SK-N-SH treated with all-trans-retinoic acid at 6 μM for 48 hours (cell line): ENCODE results near the gene KCNMA1.
A peak's percentile ranks its signal among the peaks of the same experiment; 100 is the strongest.

ENCODE experiments used
- ATAC-seq: fragments of 200-7000 bp; cut with Tn5 transposase; 3 replicates; pipeline ENCODE4 v1.9.1; 2020; ENCODE audit warnings: mild to moderate bottlenecking, moderate library complexity
- ARNTL ChIP-seq: fragments of 450-650 bp; formaldehyde crosslinking; IDR thresholded peaks from 2 replicates; pipeline ENCODE4 v1.5.0; 2020; ENCODE audit warnings: low read depth, mild to moderate bottlenecking, moderate library complexity, borderline replicate concordance
- BACH2 ChIP-seq: fragments of 250-450 bp; sonication (Bioruptor Pico); IDR thresholded peaks from 2 replicates; pipeline ENCODE4 v1.9.0; 2021; ENCODE audit warnings: mild to moderate bottlenecking, borderline replicate concordance
- CSDC2 ChIP-seq: fragments of 250-450 bp; sonication (Bioruptor Pico); IDR thresholded peaks from 2 replicates; pipeline ENCODE4 v1.5.0; 2020; ENCODE audit warnings: mild to moderate bottlenecking, moderate library complexity
- ESRRG ChIP-seq: fragments of 250-450 bp; sonication (Bioruptor Pico); IDR thresholded peaks from 2 replicates; pipeline ENCODE4 v1.6.1; 2021; ENCODE audit warnings: mild to moderate bottlenecking
- GLIS3 ChIP-seq: fragments of 250-450 bp; sonication (Bioruptor Pico); IDR thresholded peaks from 2 replicates; pipeline ENCODE4 v1.5.0; 2020; ENCODE audit warnings: mild to moderate bottlenecking, moderate library complexity
- OSR1 ChIP-seq: fragments of 250-450 bp; sonication (Bioruptor Pico); IDR thresholded peaks from 2 replicates; pipeline ENCODE4 v1.8.0; 2022; ENCODE audit warnings: moderate library complexity, mild to moderate bottlenecking, inconsistent platforms
- PPARA ChIP-seq: fragments of 250-450 bp; sonication (Bioruptor Pico); IDR thresholded peaks from 2 replicates; pipeline ENCODE4 v1.5.0; 2020; ENCODE audit warnings: mild to moderate bottlenecking, borderline replicate concordance
- RARB ChIP-seq: fragments of 250-450 bp; sonication (Bioruptor Pico); IDR thresholded peaks from 2 replicates; pipeline ENCODE4 v1.8.0; 2021; ENCODE audit warnings: mild to moderate bottlenecking, moderate library complexity
- SNAI2 ChIP-seq: fragments of 250-450 bp; sonication (Bioruptor Pico); IDR thresholded peaks from 2 replicates; pipeline ENCODE4 v1.5.0; 2020; ENCODE audit warnings: mild to moderate bottlenecking, moderate library complexity
- TCF4 ChIP-seq: fragments of 250-450 bp; sonication (Bioruptor Pico); IDR thresholded peaks from 2 replicates; pipeline ENCODE4 v1.8.0; 2021; ENCODE audit warnings: mild to moderate bottlenecking, moderate library complexity, borderline replicate concordance
- TOX ChIP-seq: fragments of 250-450 bp; sonication (Bioruptor Pico); IDR thresholded peaks from 2 replicates; pipeline ENCODE4 v1.8.0; 2021; ENCODE audit warnings: mild to moderate bottlenecking, moderate library complexity, borderline replicate concordance
- ZC3H10 ChIP-seq: fragments of 250-450 bp; sonication (Bioruptor Pico); IDR thresholded peaks from 2 replicates; pipeline ENCODE4 v1.5.1; 2021; ENCODE audit warnings: mild to moderate bottlenecking, moderate library complexity
- ZFP3 ChIP-seq: fragments of 250-450 bp; sonication (Bioruptor Pico); IDR thresholded peaks from 2 replicates; pipeline ENCODE4 v1.5.0; 2020; ENCODE audit warnings: mild to moderate bottlenecking, moderate library complexity
- ZFP30 ChIP-seq: fragments of 450-650 bp; formaldehyde crosslinking; IDR thresholded peaks from 2 replicates; pipeline ENCODE4 v1.5.0; 2022; ENCODE audit warnings: mild to moderate bottlenecking, moderate library complexity
- ZNF565 ChIP-seq: fragments of 450-650 bp; formaldehyde crosslinking; conservative IDR thresholded peaks from 2 replicates; pipeline ENCODE4 v1.5.0; 2020; ENCODE audit warnings: low read depth, mild to moderate bottlenecking, moderate library complexity
- ZNF70 ChIP-seq: fragments of 450-650 bp; formaldehyde crosslinking; IDR thresholded peaks from 2 replicates; pipeline ENCODE4 v1.5.0; 2020; ENCODE audit warnings: mild to moderate bottlenecking, moderate library complexity
- ZNF8 ChIP-seq: fragments of 450-650 bp; formaldehyde crosslinking; IDR thresholded peaks from 2 replicates; pipeline ENCODE4 v1.5.0; 2020; ENCODE audit warnings: mild to moderate bottlenecking, moderate library complexity
- TF ChIP-seq, protein P1 (sequence below): fragments of 250-450 bp; sonication (Bioruptor Pico); IDR thresholded peaks from 2 replicates; pipeline ENCODE4 v1.8.0; 2020; ENCODE audit warnings: mild to moderate bottlenecking, moderate library complexity, borderline replicate concordance
- TF ChIP-seq, protein P2 (sequence below): fragments of 250-450 bp; sonication (Bioruptor Pico); IDR thresholded peaks from 2 replicates; pipeline ENCODE4 v1.5.1; 2020; ENCODE audit warnings: low read depth, mild to moderate bottlenecking, moderate library complexity
- TF ChIP-seq, protein P3 (sequence below): fragments of 250-450 bp; sonication (Bioruptor Pico); IDR thresholded peaks from 2 replicates; pipeline ENCODE4 v1.5.0; 2020; ENCODE audit warnings: mild to moderate bottlenecking, moderate library complexity
- TF ChIP-seq, protein P4 (sequence below): fragments of 250-450 bp; sonication (Bioruptor Pico); IDR thresholded peaks from 2 replicates; pipeline ENCODE4 v1.8.0; 2021; ENCODE audit warnings: low read depth, mild to moderate bottlenecking, moderate library complexity, borderline replicate concordance
- TF ChIP-seq, protein P5 (sequence below): fragments of 250-450 bp; sonication (Bioruptor Pico); IDR thresholded peaks from 2 replicates; pipeline ENCODE4 v1.5.1; 2021; ENCODE audit warnings: mild to moderate bottlenecking, moderate library complexity

Gene KCNMA1

DNA sequence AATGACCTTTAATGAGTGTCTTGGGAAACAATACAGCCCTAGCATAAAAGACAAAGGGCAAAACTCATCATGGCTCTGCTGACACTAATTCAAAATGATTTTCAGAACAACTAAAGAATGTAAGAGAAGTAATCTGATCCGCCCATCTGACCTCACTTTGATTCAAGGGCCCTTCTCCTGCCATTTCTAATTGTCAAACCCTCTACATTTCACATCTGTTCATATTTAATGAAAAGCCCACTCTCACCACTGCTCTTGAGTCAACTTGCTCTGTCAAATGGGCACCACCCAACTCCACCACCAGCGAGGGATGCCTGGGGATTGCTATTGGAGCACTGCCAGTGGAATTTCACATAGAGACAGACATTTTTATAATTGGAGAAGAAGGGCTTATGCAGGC lies 639.2 kb downstream of the KCNMA1 start:
- peak; percentile 67 for ATAC-seq
- TF ChIP-seq ZC3H10 (CRISPR knock-in tag) (0 out of 2 replicates have a peak, but pooled peaks have one; percentile 35), RARB (no peak)

DNA sequence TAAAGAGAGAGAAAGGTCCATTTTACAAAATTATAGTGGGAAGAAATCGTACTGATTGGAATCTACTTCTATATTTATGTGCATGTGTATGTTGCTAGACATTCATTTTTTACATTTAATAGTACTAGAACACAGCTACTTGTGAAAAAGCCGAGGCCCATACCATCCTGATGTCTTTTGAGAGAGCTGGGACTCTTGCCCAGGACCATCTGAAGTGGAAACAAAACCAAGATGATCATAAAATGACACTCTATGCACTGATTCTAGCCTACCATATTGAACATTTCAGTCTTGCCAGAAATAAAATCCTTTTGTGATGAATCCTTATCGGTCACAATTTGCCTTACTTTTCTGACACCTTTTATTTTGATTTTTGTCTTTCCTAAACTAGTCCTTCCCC lies 640.0 kb downstream of the KCNMA1 start:
- no peak for TF ChIP-seq BACH2
- TF ChIP-seq ZNF565 (CRISPR knock-in tag) = no peak
- no peak for TF ChIP-seq ZNF70 (CRISPR knock-in tag)
- TF ChIP-seq, protein P1, sequence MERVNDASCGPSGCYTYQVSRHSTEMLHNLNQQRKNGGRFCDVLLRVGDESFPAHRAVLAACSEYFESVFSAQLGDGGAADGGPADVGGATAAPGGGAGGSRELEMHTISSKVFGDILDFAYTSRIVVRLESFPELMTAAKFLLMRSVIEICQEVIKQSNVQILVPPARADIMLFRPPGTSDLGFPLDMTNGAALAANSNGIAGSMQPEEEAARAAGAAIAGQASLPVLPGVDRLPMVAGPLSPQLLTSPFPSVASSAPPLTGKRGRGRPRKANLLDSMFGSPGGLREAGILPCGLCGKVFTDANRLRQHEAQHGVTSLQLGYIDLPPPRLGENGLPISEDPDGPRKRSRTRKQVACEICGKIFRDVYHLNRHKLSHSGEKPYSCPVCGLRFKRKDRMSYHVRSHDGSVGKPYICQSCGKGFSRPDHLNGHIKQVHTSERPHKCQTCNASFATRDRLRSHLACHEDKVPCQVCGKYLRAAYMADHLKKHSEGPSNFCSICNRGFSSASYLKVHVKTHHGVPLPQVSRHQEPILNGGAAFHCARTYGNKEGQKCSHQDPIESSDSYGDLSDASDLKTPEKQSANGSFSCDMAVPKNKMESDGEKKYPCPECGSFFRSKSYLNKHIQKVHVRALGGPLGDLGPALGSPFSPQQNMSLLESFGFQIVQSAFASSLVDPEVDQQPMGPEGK (CRISPR knock-in tag) = no peak
- TF ChIP-seq, protein P2, sequence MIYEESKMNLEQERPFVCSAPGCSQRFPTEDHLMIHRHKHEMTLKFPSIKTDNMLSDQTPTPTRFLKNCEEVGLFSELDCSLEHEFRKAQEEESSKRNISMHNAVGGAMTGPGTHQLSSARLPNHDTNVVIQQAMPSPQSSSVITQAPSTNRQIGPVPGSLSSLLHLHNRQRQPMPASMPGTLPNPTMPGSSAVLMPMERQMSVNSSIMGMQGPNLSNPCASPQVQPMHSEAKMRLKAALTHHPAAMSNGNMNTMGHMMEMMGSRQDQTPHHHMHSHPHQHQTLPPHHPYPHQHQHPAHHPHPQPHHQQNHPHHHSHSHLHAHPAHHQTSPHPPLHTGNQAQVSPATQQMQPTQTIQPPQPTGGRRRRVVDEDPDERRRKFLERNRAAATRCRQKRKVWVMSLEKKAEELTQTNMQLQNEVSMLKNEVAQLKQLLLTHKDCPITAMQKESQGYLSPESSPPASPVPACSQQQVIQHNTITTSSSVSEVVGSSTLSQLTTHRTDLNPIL = no peak
- TF ChIP-seq, protein P3, sequence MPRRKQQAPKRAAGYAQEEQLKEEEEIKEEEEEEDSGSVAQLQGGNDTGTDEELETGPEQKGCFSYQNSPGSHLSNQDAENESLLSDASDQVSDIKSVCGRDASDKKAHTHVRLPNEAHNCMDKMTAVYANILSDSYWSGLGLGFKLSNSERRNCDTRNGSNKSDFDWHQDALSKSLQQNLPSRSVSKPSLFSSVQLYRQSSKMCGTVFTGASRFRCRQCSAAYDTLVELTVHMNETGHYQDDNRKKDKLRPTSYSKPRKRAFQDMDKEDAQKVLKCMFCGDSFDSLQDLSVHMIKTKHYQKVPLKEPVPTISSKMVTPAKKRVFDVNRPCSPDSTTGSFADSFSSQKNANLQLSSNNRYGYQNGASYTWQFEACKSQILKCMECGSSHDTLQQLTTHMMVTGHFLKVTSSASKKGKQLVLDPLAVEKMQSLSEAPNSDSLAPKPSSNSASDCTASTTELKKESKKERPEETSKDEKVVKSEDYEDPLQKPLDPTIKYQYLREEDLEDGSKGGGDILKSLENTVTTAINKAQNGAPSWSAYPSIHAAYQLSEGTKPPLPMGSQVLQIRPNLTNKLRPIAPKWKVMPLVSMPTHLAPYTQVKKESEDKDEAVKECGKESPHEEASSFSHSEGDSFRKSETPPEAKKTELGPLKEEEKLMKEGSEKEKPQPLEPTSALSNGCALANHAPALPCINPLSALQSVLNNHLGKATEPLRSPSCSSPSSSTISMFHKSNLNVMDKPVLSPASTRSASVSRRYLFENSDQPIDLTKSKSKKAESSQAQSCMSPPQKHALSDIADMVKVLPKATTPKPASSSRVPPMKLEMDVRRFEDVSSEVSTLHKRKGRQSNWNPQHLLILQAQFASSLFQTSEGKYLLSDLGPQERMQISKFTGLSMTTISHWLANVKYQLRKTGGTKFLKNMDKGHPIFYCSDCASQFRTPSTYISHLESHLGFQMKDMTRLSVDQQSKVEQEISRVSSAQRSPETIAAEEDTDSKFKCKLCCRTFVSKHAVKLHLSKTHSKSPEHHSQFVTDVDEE (CRISPR knock-in tag) = no peak
- TF ChIP-seq OSR1 = no peak
- TF ChIP-seq ZC3H10 (CRISPR knock-in tag) = no peak
- TF ChIP-seq TOX (CRISPR knock-in tag) = no peak
- no peak for TF ChIP-seq ZFP3 (CRISPR knock-in tag)
- TF ChIP-seq ZNF8 = no peak
- no peak for TF ChIP-seq PPARA
- no peak for TF ChIP-seq CSDC2
- TF ChIP-seq, protein P4, sequence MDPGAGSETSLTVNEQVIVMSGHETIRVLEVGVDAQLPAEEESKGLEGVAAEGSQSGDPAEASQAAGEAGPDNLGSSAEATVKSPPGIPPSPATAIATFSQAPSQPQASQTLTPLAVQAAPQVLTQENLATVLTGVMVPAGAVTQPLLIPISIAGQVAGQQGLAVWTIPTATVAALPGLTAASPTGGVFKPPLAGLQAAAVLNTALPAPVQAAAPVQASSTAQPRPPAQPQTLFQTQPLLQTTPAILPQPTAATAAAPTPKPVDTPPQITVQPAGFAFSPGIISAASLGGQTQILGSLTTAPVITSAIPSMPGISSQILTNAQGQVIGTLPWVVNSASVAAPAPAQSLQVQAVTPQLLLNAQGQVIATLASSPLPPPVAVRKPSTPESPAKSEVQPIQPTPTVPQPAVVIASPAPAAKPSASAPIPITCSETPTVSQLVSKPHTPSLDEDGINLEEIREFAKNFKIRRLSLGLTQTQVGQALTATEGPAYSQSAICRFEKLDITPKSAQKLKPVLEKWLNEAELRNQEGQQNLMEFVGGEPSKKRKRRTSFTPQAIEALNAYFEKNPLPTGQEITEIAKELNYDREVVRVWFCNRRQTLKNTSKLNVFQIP (CRISPR knock-in tag) = no peak
- no peak for TF ChIP-seq TCF4
- TF ChIP-seq, protein P5, sequence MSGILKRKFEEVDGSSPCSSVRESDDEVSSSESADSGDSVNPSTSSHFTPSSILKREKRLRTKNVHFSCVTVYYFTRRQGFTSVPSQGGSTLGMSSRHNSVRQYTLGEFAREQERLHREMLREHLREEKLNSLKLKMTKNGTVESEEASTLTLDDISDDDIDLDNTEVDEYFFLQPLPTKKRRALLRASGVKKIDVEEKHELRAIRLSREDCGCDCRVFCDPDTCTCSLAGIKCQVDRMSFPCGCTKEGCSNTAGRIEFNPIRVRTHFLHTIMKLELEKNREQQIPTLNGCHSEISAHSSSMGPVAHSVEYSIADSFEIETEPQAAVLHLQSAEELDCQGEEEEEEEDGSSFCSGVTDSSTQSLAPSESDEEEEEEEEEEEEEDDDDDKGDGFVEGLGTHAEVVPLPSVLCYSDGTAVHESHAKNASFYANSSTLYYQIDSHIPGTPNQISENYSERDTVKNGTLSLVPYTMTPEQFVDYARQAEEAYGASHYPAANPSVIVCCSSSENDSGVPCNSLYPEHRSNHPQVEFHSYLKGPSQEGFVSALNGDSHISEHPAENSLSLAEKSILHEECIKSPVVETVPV = no peak
- TF ChIP-seq ESRRG (CRISPR knock-in tag) = no peak
- TF ChIP-seq SNAI2 (CRISPR knock-in tag) = no peak
- TF ChIP-seq ZFP30 = no peak
- no peak for ATAC-seq

DNA sequence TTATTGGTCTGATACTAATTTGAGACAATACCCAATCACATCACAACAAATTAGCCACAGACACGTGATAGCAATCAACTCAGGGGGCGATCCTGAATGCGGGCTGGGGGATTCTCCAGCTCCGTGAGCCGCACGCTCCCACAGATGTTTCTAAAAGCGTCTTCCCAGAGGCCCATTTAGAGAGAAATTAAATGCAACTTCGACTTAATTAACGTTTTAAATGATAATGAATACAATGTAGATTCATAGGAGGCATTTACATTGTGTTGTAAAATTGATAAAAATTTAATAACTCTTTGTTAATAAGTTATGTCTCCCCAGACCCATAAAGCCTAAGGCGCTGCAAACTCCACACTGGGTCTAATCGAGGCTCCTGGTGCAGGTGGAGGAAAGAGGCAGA lies 642.6 kb downstream of the KCNMA1 start:
- no peak for ATAC-seq
- no peak for TF ChIP-seq ARNTL (CRISPR knock-in tag)
- TF ChIP-seq OSR1 = no peak
- TF ChIP-seq ZNF8 = no peak
- TF ChIP-seq CSDC2 = no peak
- TF ChIP-seq ZNF565 (CRISPR knock-in tag) = no peak
- TF ChIP-seq, protein P5 = no peak
- TF ChIP-seq ZFP3 (CRISPR knock-in tag) = no peak
- TF ChIP-seq, protein P2 = no peak
- TF ChIP-seq GLIS3 (CRISPR knock-in tag) = no peak
- no peak for TF ChIP-seq ZC3H10 (CRISPR knock-in tag)
- TF ChIP-seq TCF4 = no peak
- no peak for TF ChIP-seq PPARA
- TF ChIP-seq, protein P3 (CRISPR knock-in tag) = no peak
- TF ChIP-seq TOX (CRISPR knock-in tag) = no peak
